GM19099 (cell line): ENCODE data around the gene HERPUD2.

ENCODE experiments used
- POLR2A ChIP-seq: IDR thresholded peaks from 3 replicates; pipeline ENCODE4 v1.6.1; 2011; ENCODE audit warnings: low read depth; ENCODE audit not compliant: insufficient read length; ENCODE audit errors: extremely low read depth

HERPUD2 gene

GRCh38 chr7:35694784-35695472 is at the start of gene HERPUD2:
Gene HERPUD2, minus strand, starts transcription at chr7:35695135. Its CDS starts 805 bp downstream, at chr7:35694330.
- peak; percentile 88 for TF ChIP-seq POLR2A

GRCh38 chr7:35738889-35739288 is 44.0 kb upstream of the HERPUD2 start:
- TF ChIP-seq POLR2A, result no peak

- TF ChIP-seq POLR2A, result no peak
Observed at GRCh38 chr7:35736725-35737124, 41.8 kb upstream of the HERPUD2 start.

GRCh38 chr7:35735396-35735795 is 40.5 kb upstream of the HERPUD2 start:
- no peak for TF ChIP-seq POLR2A

- no peak for TF ChIP-seq POLR2A
Observed at GRCh38 chr7:35734001-35734483, 39.1 kb upstream of the HERPUD2 start.

GRCh38 chr7:35731349-35731748 is 36.4 kb upstream of the HERPUD2 start:
- TF ChIP-seq POLR2A, result no peak

- TF ChIP-seq POLR2A, result peak; percentile 57
Observed at GRCh38 chr7:35729061-35729783, 34.3 kb upstream of the HERPUD2 start.

GRCh38 chr7:35728412-35729060 is 33.6 kb upstream of the HERPUD2 start:
- no peak for TF ChIP-seq POLR2A

- TF ChIP-seq POLR2A, result peak; percentile 44
Observed at GRCh38 chr7:35727571-35727970, 32.6 kb upstream of the HERPUD2 start.

GRCh38 chr7:35726654-35727053 is 31.7 kb upstream of the HERPUD2 start:
- no peak for TF ChIP-seq POLR2A

- peak; percentile 16 for TF ChIP-seq POLR2A
Observed at GRCh38 chr7:35725280-35725680, 30.3 kb upstream of the HERPUD2 start.

GRCh38 chr7:35723011-35723410 is 28.1 kb upstream of the HERPUD2 start:
- TF ChIP-seq POLR2A, result no peak

GRCh38 chr7:35722054-35722849 is 27.3 kb upstream of the HERPUD2 start:
- TF ChIP-seq POLR2A, result no peak

- no peak for TF ChIP-seq POLR2A
Observed at GRCh38 chr7:35721288-35721687, 26.4 kb upstream of the HERPUD2 start.

GRCh38 chr7:35720849-35721248 is 25.9 kb upstream of the HERPUD2 start:
- TF ChIP-seq POLR2A, result no peak
